Left lung (tissue), 10 donors: ENCODE data around the gene ITLN1. TPM values are rescaled to one million over a fixed set of nuclear protein-coding genes. Genes with fewer than 3 reads are reported as not detected.
A peak's percentile ranks its signal among the peaks of the same experiment; 100 is the strongest.
"Not testable (repeated sequence)": the region's sequence is repeated elsewhere in the genome, so short reads cannot be mapped to it uniquely, and the experiment has no call there.

ENCODE experiments used
- ATAC-seq: fragments of 200-7000 bp; cut with Tn5 transposase; one replicate; pipeline ENCODE4 v1.9.1; 2020; ENCODE audit warnings: moderate library complexity
- DNase-seq, 4 donors: peaks; one replicate each; pipeline ENCODE4 v3.0.0-alpha.2; 2013 to 2020
- H3K27ac ChIP-seq, 2 donors: fragments of 200-600 bp; sonication (generic) in 1 of 2; one replicate each; pipeline versions ENCODE4 v1.5.0 to v1.8.0; 2020 to 2021
- H3K27me3 ChIP-seq, 2 donors: fragments of 200-600 bp; sonication (generic) in 1 of 2; one replicate each; pipeline versions ENCODE4 v1.5.0 to v1.8.0; 2020 to 2021
- H3K36me3 ChIP-seq, 2 donors: fragments of 200-600 bp; sonication (generic) in 1 of 2; one replicate each; pipeline versions ENCODE4 v1.5.0 to v1.8.0; 2020 to 2021
- H3K4me1 ChIP-seq, 2 donors: fragments of 200-600 bp; one replicate each; pipeline ENCODE4 v1.8.0; 2021
- H3K4me3 ChIP-seq, 2 donors: fragments of 200-600 bp; sonication (generic) in 1 of 2; one replicate each; pipeline versions ENCODE4 v1.5.0 to v1.8.0; 2020 to 2021; ENCODE audit warnings: mild to moderate bottlenecking in 1 of 2
- H3K9me3 ChIP-seq, 2 donors: fragments of 200-600 bp; sonication (generic) in 1 of 2; one replicate each; pipeline versions ENCODE4 v1.5.0 to v1.8.0; 2020 to 2021
- intact Hi-C, 2 donors: fragments of 100-400 bp; cut with DNase I; formaldehyde crosslinking; loops; one replicate each; pipeline versions ENCODE4 v1.11.2 to v1.14.2; 2022
- polyA plus RNA-seq, 6 donors: library from polyadenylated mRNA; unstranded; fragments of 120-200 nt; gene quantifications; one replicate each; pipeline ENCODE4 v1.2.1, GENCODE V29; 2013; ENCODE audit not compliant: insufficient read length in 6 of 6
- total RNA-seq, 2 donors: library from RNA; stranded (reverse); fragmentation: NEBNext Ultra II Directional; extraction: Animal tissue kit (Norgen Biotek cat#: 25700); gene quantifications; one replicate each; pipeline ENCODE4 v1.2.1, GENCODE V29; 2021
- TF ChIP-seq, protein P1 (sequence below), 2 donors: fragments of 200-600 bp; sonication (generic) in 1 of 2; IDR thresholded peaks; one replicate each; pipeline versions ENCODE4 v1.5.0 to v1.8.0; 2021; ENCODE audit warnings: antibody characterized with exemption in 2 of 2
- donor health status: DM: no; HTN: yes; CAD: no.
- donor health status: DM: no; HTN: no; CAD: no.

ITLN1 gene
- total and polyA plus RNA-seq, 8 donors = 0.27 to 3.3 (median 0.74) TPM

- ATAC-seq (no peak), DNase-seq (no peak)
- intact Hi-C loops = no loop called here
- TF ChIP-seq, protein P1, sequence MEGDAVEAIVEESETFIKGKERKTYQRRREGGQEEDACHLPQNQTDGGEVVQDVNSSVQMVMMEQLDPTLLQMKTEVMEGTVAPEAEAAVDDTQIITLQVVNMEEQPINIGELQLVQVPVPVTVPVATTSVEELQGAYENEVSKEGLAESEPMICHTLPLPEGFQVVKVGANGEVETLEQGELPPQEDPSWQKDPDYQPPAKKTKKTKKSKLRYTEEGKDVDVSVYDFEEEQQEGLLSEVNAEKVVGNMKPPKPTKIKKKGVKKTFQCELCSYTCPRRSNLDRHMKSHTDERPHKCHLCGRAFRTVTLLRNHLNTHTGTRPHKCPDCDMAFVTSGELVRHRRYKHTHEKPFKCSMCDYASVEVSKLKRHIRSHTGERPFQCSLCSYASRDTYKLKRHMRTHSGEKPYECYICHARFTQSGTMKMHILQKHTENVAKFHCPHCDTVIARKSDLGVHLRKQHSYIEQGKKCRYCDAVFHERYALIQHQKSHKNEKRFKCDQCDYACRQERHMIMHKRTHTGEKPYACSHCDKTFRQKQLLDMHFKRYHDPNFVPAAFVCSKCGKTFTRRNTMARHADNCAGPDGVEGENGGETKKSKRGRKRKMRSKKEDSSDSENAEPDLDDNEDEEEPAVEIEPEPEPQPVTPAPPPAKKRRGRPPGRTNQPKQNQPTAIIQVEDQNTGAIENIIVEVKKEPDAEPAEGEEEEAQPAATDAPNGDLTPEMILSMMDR (IDR thresholded peaks at IDR 0.05) = no peak
- no peaks in the 10 kb centered on the region for H3K4me1 ChIP-seq
- H3K4me3 ChIP-seq = no peak overlapping the region
- H3K9me3 ChIP-seq = peaks cover 0 to 1% of the 10 kb centered on the region in 2 donors
- H3K36me3 ChIP-seq = no peaks in the 10 kb centered on the region
- H3K27me3 ChIP-seq = peaks cover 0 to 6% of the 10 kb centered on the region in 2 donors
- H3K27ac ChIP-seq = no peak overlapping the region
Measured at GRCh38 chr1:160888926-160889325, 3.9 kb upstream of the ITLN1 start.

DNA sequence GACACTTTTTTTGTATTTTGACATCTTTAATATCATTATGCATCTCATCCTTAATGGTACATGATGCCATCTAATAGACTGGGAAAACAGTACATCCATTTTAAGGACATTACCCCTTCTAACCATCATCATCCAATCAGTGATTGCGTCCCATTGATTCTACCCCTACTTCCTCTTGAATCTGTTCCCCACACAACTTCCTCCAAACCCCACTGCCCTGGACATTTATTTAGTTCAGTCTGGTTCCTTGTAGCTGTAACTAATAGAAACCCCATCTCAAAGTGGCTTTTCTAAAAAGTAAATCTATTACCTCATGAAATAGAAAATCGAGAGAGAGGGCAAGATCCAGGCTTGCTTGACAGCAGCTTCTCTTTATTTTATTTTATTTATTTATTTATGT lies 2.1 kb upstream of the ITLN1 start:
- DNase-seq (no peak), ATAC-seq (no peak)
- Histone ChIP-seq H3K27ac (no peak overlapping the region), H3K4me1 (no peaks in the 10 kb centered on the region), H3K36me3 (no peaks in the 10 kb centered on the region), H3K27me3 (peaks cover 0 to 6% of the 10 kb centered on the region in 2 donors), H3K9me3 (no peaks in the 10 kb centered on the region), H3K4me3 (no peak overlapping the region)
- TF ChIP-seq, protein P1 (IDR thresholded peaks at IDR 0.05) = no peak
- intact Hi-C loops = no loop called here

DNA sequence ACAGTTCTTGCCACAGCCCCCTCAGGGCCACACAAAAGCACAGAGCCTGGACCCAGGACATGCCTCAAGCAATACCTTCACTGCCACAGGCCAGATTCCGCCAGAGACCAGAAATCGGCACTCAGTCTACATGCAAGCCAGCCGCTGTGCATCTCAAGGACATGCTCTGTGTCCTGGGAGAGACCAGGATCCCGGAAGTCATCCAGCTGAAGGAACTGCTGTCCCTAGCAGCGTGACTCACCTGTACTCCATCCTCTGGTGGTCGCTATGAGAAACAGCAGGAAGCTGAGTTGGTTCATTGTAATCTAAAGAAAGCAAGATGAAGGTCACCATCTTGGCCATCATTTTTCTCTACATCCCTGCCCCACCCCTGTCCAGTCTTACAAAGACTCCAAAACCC lies 401 bp downstream of the ITLN1 start:
- DNase-seq = peak in 1 of 4 donors; percentile 11

GRCh38 chr1:160883581-160884513 lies 1.1 kb downstream of the ITLN1 start:
- TF ChIP-seq, protein P1 (IDR thresholded peaks at IDR 0.05) = no peak
- no peak for DNase-seq
- Histone ChIP-seq H3K4me1 (no peaks in the 10 kb centered on the region), H3K4me3 (no peak overlapping the region), H3K27me3 (no peaks in the 10 kb centered on the region), H3K9me3 (no peaks in the 10 kb centered on the region), H3K27ac (no peak overlapping the region), H3K36me3 (no peaks in the 10 kb centered on the region)
- ATAC-seq = no peak
- intact Hi-C loops = no loop called here

More for the DNA sequence above, 401 bp downstream of the ITLN1 start:
- no peaks in the 10 kb centered on the region for H3K4me1 ChIP-seq
- intact Hi-C loops = no loop called here
- H3K36me3 ChIP-seq = no peaks in the 10 kb centered on the region
- H3K4me3 ChIP-seq = no peak overlapping the region
- ATAC-seq = no peak
- no peak overlapping the region for H3K27ac ChIP-seq
- H3K9me3 ChIP-seq = no peaks in the 10 kb centered on the region
- H3K27me3 ChIP-seq = no peaks in the 10 kb centered on the region
- TF ChIP-seq, protein P1 (IDR thresholded peaks at IDR 0.05) = no peak

DNA sequence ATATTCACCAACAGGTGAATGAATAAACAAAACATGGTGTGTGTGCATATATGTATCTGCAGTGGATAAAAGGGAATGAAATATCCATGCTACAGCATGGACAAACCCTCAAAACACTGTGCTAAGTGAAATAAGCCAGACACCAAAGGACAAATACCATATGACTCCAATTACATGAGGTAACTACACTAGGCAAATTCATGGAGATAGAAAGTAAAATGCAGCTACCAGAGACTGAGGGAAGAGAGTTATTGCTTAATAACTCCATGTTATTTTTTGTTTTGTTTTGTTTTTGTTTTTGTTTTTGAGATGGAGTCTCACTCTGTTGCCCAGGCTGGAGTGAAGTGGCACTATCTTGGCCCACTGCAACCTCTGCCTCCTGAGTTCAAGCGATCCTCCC lies 2.4 kb downstream of the ITLN1 start:
- Histone ChIP-seq H3K4me1 (no peaks in the 10 kb centered on the region), H3K4me3 (no peak overlapping the region), H3K36me3 (no peaks in the 10 kb centered on the region), H3K27me3 (no peaks in the 10 kb centered on the region), H3K27ac (no peak overlapping the region), H3K9me3 (no peaks in the 10 kb centered on the region)
- intact Hi-C loops = no loop called here
- TF ChIP-seq, protein P1 (IDR thresholded peaks at IDR 0.05) = no peak
- DNase-seq (no peak), ATAC-seq (no peak)

DNA sequence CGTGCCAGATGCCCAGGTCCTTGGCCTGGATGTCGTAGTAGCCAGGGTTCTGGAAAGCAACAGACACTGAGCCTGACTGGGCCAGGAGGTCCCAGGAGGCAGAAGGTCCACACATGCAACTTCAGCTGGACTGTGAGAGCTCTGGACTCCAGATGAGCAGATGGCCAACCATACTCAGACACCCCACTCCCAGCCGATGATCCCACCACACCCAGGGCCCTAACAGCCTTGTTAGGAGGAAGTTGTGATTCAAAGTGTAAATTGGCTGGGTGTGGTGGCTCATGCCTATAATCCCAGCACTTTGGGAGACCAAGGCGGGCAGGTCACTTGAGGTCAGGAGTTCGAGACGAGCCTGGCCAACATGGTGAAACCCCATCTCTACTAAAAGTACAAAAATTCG lies 3.7 kb downstream of the ITLN1 start:
- ATAC-seq, H3K27me3 ChIP-seq, DNase-seq, H3K9me3 ChIP-seq, H3K4me1 ChIP-seq, H3K36me3 ChIP-seq, H3K4me3 ChIP-seq, H3K27ac ChIP-seq, intact Hi-C loops: not testable (repeated sequence)
